Measurements from ENCODE around the gene CCDC171. TPM values are rescaled to one million over a fixed set of nuclear protein-coding genes. Genes with fewer than 3 reads are reported as not detected.

The CCDC171 gene
- total RNA-seq, 4 donors from 2014 or later = 3.2 to 12.4 (median 7.3) TPM

GRCh38 chr9:15744196-15744595 lies 191.4 kb downstream of the CCDC171 start:
- no peak overlapping the region for H3K4me3 ChIP-seq
- no peak for TF ChIP-seq POLR2AphosphoS5 (IDR thresholded peaks at IDR 0.05)
- no peak for TF ChIP-seq CTCF (IDR thresholded peaks at IDR 0.05)
- TF ChIP-seq POLR2A (IDR thresholded peaks at IDR 0.05) = no peak
- TF ChIP-seq EP300 (IDR thresholded peaks at IDR 0.05) = no peak
- no peaks in the 10 kb centered on the region for H3K36me3 ChIP-seq
- 95% methylated on average over 3 of the region's 3 CpGs for WGBS
- DNase-seq (ENCODE audit: low spot score in 2 of 2) = no peak
- no peak overlapping the region for H3K27ac ChIP-seq
- H3K27me3 ChIP-seq = no peaks in the 10 kb centered on the region
- no peaks in the 10 kb centered on the region for H3K4me1 ChIP-seq
- H3K9me3 ChIP-seq = no peaks in the 10 kb centered on the region

DNA sequence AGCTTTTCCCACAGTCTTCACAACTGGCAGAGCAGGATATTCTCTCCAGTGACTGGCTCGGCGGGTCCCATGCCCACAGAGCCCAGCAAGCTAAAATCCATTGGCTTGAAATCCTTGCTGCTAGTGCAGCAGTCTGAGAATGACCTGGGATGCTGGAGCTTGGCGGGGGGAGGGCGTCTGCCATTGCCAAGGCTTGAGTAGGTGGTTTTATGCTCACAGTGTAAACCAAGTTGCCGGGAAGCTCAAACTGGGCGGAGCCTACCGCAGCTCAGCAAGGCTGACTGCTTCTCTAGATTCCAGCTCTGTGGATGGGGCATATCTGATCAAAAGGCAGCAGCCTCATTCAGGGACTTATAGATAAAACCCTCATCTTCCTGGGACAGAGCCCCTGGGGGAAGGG lies 194.1 kb downstream of the CCDC171 start:
- no peaks in the 10 kb centered on the region for H3K27me3 ChIP-seq
- no peak overlapping the region for H3K27ac ChIP-seq
- 90% methylated on average over 7 of the region's 7 CpGs for WGBS
- H3K36me3 ChIP-seq = no peaks in the 10 kb centered on the region
- H3K4me3 ChIP-seq = no peak overlapping the region
- H3K4me1 ChIP-seq = no peaks in the 10 kb centered on the region
- H3K9me3 ChIP-seq = no peaks in the 10 kb centered on the region
- no peak for TF ChIP-seq EP300 (IDR thresholded peaks at IDR 0.05)
- TF ChIP-seq CTCF (IDR thresholded peaks at IDR 0.05) = no peak
- no peak for TF ChIP-seq POLR2A (IDR thresholded peaks at IDR 0.05)
- no peak for TF ChIP-seq POLR2AphosphoS5 (IDR thresholded peaks at IDR 0.05)
- DNase-seq (ENCODE audit: low spot score in 2 of 2) = no peak

GRCh38 chr9:15755660-15756059 lies 202.8 kb downstream of the CCDC171 start:
- Histone ChIP-seq H3K36me3 (no peaks in the 10 kb centered on the region), H3K4me1 (no peaks in the 10 kb centered on the region), H3K27me3 (no peaks in the 10 kb centered on the region), H3K4me3 (no peak overlapping the region), H3K9me3 (no peaks in the 10 kb centered on the region), H3K27ac (no peak overlapping the region)
- no peak for DNase-seq (ENCODE audit: low spot score in 2 of 2)
- TF ChIP-seq POLR2AphosphoS5 (IDR thresholded peaks at IDR 0.05) = no peak
- TF ChIP-seq CTCF (IDR thresholded peaks at IDR 0.05) = no peak
- no peak for TF ChIP-seq POLR2A (IDR thresholded peaks at IDR 0.05)
- no peak for TF ChIP-seq EP300 (IDR thresholded peaks at IDR 0.05)

GRCh38 chr9:15761551-15761950 lies 208.7 kb downstream of the CCDC171 start:
- no peaks in the 10 kb centered on the region for H3K4me1 ChIP-seq
- no peak for TF ChIP-seq POLR2A (IDR thresholded peaks at IDR 0.05)
- no peak for TF ChIP-seq POLR2AphosphoS5 (IDR thresholded peaks at IDR 0.05)
- TF ChIP-seq EP300 (IDR thresholded peaks at IDR 0.05) = no peak
- TF ChIP-seq CTCF (IDR thresholded peaks at IDR 0.05) = no peak
- H3K36me3 ChIP-seq = no peaks in the 10 kb centered on the region
- H3K9me3 ChIP-seq = no peaks in the 10 kb centered on the region
- H3K27ac ChIP-seq = no peak overlapping the region
- no peak overlapping the region for H3K4me3 ChIP-seq
- no peak for DNase-seq (ENCODE audit: low spot score in 2 of 2)
- no peaks in the 10 kb centered on the region for H3K27me3 ChIP-seq
- WGBS = 91% methylated on average over 2 of the region's 2 CpGs

DNA sequence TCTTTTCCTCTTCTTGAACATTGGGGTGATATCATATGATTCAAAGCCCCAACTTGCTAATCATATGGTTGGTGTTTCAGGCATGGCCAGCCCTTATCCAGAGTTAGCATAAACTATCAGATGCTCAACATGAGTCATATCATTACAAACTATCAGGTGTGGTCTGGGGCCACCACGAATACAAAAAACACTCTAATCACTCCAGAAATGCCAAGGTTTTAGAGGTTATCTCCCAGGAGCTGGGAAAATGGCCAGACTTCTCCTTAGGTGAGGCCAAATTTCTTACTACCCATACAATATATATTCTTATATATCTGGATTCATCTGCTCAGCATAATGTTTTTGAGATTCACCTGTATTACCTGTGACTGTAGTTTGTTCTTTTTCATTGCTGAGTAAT lies 210.5 kb downstream of the CCDC171 start:
- TF ChIP-seq POLR2AphosphoS5 (IDR thresholded peaks at IDR 0.05) = no peak
- Histone ChIP-seq H3K36me3 (no peaks in the 10 kb centered on the region), H3K9me3 (no peaks in the 10 kb centered on the region), H3K4me1 (no peaks in the 10 kb centered on the region), H3K27ac (no peak overlapping the region), H3K27me3 (no peaks in the 10 kb centered on the region), H3K4me3 (no peak overlapping the region)
- no peak for DNase-seq (ENCODE audit: low spot score in 2 of 2)
- WGBS = 56% methylated on average over 1 of the region's 1 CpG

- H3K27ac ChIP-seq = no peak overlapping the region
- H3K9me3 ChIP-seq = no peaks in the 10 kb centered on the region
- 75% methylated on average over 2 of the region's 2 CpGs for WGBS
- H3K4me3 ChIP-seq = no peak overlapping the region
- no peaks in the 10 kb centered on the region for H3K4me1 ChIP-seq
- DNase-seq (ENCODE audit: low spot score in 2 of 2) = no peak
- H3K36me3 ChIP-seq = no peaks in the 10 kb centered on the region
- TF ChIP-seq POLR2A (IDR thresholded peaks at IDR 0.05) (no peak), CTCF (IDR thresholded peaks at IDR 0.05) (no peak), EP300 (IDR thresholded peaks at IDR 0.05) (no peak), POLR2AphosphoS5 (IDR thresholded peaks at IDR 0.05) (no peak)
- H3K27me3 ChIP-seq = no peaks in the 10 kb centered on the region
These were observed 211.3 kb downstream of the CCDC171 start for GRCh38 chr9:15764131-15764530.

Measured in suprapubic skin (tissue), 4 donors.